Stimulated activated CD4-positive, alpha-beta T cell treated with anti-CD3 and anti-CD28 coated beads, TNF-alpha, amount 100 ng/mL, for 4 hours (primary cell): Measurements from ENCODE around the gene SEMA6D.

ENCODE experiments used
- DNase-seq, 3 experiments: peaks; one replicate each; pipeline ENCODE4 v3.0.0-alpha.2; 2020; ENCODE audit warnings: low read depth in 3 of 3

SEMA6D gene, protein sequence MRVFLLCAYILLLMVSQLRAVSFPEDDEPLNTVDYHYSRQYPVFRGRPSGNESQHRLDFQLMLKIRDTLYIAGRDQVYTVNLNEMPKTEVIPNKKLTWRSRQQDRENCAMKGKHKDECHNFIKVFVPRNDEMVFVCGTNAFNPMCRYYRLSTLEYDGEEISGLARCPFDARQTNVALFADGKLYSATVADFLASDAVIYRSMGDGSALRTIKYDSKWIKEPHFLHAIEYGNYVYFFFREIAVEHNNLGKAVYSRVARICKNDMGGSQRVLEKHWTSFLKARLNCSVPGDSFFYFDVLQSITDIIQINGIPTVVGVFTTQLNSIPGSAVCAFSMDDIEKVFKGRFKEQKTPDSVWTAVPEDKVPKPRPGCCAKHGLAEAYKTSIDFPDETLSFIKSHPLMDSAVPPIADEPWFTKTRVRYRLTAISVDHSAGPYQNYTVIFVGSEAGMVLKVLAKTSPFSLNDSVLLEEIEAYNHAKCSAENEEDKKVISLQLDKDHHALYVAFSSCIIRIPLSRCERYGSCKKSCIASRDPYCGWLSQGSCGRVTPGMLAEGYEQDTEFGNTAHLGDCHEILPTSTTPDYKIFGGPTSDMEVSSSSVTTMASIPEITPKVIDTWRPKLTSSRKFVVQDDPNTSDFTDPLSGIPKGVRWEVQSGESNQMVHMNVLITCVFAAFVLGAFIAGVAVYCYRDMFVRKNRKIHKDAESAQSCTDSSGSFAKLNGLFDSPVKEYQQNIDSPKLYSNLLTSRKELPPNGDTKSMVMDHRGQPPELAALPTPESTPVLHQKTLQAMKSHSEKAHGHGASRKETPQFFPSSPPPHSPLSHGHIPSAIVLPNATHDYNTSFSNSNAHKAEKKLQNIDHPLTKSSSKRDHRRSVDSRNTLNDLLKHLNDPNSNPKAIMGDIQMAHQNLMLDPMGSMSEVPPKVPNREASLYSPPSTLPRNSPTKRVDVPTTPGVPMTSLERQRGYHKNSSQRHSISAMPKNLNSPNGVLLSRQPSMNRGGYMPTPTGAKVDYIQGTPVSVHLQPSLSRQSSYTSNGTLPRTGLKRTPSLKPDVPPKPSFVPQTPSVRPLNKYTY

DNA sequence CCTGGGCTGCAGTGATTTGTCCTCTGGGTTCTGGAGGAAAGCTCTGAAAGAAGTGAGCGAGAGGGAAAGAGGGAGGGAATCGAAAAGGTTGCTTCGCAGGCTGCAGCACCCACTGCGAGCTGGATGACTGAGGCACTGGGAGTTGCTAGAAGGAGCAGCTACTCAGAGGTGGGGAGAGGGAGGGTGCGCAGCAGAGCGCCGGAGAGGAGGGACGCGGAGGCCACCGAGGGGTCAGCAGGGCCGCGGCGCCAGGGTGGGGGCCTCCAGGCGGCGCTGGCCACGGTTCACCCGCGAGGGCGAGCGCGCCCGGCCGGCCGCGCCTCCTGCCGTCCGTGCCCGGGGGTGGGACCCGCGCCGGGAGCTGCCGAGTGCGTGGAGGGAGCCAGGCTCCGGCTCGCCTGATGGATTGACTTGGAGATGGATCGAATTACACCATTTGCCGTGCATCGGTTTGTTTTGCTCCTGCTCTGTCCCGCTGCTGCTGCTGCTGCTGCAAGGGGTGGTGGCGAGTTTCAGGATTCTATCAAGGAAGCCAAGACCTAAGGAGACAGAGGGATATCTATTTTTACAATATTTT, at the start of gene SEMA6D:
Gene SEMA6D, plus strand, starts transcription at position 470 of the 577 bp plus-strand sequence. CDS start 42,294 bp downstream, outside the sequence.
- no peak for DNase-seq

DNA sequence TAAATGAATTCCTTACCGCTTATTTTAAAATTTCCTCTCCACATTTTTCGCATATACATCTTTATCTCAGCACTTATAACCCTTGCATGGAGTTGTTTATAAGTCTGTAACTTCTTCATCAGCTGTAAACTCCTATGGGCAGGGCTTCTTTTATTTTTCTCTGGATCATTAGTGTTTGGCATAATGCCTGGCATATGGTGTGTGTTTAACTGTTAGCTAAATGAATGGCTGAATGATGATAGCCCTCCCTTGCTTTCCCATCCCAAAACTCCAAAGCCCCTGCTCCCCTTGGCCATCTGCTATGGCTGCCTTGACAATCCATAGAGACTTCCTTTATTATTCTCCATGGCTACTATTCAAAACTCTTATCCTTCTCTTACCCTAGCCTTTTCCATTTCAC, 48.1 kb upstream of the SEMA6D start:
- no peak for DNase-seq

DNA sequence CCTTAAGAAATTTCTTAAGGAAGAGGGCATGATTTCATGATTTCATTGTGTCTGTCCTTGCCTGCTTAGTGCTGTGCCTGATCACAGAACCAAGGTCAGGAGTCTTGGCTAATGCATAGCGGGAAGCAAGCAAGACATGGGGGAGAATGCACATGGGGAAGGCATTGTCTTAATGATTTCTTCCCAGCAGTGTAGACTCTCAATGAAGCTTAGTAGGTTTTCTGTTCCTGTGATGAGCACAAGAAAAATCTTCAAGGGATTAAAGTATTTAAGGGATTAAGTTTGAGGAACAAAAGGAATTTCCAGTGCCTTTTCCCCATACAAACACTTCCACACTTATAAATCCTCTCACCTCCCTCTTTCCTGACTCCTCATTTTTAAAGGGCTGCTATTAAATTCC, 46.9 kb upstream of the SEMA6D start:
- DNase-seq = no peak

DNA sequence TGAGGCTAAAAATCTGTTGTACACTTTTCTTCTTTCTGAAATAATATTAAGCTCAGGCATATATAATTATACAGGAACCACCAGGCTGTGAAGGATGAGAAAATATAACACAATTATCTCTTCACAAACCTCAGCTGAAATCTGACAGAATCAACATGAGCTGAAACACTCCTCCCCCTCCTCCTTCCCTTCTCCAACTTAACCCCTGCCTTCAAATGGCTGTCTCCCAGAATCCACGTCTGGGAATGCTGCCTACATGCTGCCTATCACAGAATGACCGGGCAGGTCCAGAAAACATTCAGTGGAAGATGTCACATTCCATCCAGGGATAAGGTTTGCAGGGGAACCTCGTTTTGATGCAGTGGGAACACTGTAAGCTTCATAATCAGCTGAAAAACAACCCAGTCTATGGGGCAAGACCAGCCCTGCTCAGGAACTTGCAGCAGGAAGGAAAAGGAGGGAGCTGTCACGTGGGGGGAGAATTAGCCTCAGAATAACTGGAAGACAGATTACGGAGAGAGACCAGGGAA, 44.0 kb upstream of the SEMA6D start:
- DNase-seq = no peak

DNA sequence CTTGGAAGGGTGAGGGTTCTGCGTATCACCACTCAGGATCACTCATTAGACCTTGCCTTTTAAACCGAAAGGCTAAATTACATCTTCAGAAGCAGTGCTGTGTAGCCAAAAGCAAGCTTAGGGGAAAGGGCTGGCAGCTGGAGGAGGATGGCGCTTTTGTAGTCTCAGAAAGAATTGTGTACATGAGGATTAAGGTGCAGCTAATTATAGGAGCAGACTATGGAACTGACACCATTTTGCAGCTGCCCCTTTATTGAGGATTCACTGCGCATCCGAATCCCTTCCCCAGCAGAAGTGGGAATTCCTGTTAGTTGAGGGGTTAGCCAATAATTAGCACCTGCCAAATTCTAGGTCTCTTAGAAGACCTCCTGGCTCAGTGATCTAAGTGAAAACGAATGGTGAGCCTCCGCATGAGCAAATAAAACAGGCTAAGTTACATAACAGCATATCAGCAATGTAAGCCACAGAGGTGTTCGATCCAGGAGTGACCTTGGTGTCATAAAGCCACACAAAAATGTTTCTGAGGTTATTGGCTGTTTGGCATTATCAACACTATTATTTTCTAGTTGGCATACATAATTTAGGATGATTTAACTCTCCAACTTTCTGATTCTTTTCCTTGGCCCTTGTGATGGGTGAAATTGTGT, 42.6 kb upstream of the SEMA6D start:
- no peak for DNase-seq

DNA sequence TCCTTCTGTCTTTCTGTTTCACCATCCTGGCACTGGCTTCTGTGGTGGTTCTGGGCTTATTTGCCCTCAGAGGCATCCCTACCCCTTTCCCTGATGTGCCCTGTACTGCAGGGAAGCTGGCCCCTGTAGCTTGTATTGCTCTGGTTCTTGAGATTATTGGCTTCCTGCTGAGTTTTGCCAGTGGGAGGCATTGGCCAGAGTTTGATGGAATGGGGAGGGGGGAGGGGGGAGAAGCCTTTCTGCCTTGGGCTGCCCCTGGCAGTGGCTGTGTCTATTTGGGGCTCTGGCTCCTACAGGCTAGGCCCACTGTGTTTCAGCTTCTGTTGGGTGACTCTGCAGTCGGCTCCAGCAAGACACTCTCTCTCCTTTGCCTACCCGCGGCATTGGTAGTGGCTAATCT, 41.6 kb upstream of the SEMA6D start:
- DNase-seq = no peak

DNA sequence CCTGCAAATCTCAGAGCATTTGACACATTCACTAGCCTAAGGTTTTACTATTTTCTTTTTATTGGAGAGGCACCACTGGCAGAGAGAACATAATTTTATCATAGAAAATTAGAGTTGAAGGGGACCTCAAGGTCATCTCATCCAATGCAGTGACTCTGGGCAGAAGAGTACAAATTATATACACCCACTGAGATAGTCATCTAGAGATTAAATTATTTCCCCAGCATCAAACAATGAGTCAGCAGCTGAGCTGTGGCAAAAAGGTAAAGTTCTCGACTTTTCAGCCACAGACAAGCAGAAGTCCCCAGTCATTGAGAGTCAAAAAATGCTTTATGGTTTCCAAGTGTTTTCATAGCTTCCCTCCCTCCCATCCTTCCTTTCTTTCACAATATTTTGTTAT, 39.3 kb upstream of the SEMA6D start:
- no peak for DNase-seq

DNA sequence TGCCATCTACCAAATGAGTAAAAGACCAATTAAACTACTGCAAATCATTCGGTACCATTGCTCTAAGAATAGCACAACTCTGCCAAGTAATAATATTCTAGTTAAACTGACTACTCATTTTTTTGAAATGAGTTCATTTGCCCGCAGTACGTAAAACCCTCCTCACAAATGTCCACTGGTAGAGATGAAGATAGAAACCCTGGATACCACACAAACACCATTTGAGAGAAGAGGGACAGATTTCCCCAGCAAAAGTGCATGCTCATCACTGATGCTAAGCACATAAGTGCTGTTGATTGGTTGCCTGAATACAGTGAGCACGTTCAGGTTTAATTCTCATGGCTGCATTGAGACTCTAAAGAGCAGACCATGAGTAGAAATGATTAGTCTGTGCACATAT, 34.6 kb upstream of the SEMA6D start:
- DNase-seq = no peak

DNA sequence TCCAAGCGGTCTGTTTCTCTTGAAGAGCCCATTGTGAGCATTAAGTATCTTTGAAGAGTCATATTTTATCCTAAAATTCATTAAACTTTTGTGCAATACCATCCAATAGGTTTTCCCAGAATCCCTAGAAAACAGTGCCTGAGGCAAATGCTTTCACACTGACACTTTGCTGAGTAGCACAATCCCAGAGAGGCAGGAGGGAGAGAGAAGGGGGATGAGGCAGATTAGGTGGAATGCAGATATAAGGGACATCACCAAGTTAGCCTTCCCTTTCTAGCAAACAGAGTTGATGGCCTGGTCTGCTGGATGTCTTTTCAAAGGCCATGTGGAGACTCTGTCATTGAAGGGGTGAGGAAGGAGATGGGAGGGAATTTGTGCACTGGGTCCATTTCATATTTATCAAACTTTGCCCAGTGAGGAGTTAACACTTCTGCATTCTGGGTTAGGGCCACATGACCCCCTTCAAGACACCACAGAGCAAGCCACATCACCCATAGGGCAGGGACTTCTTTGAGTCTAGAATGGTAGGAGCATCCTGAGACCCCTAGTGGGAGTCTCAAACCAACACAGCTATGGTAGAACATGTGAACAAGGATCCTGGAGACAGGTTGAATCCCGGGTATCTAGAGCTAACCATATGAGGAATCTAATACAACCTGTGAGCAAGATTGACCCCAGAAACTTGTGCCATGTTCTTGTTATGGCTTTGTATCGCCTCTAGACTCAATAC, 32.0 kb upstream of the SEMA6D start:
- no peak for DNase-seq

DNA sequence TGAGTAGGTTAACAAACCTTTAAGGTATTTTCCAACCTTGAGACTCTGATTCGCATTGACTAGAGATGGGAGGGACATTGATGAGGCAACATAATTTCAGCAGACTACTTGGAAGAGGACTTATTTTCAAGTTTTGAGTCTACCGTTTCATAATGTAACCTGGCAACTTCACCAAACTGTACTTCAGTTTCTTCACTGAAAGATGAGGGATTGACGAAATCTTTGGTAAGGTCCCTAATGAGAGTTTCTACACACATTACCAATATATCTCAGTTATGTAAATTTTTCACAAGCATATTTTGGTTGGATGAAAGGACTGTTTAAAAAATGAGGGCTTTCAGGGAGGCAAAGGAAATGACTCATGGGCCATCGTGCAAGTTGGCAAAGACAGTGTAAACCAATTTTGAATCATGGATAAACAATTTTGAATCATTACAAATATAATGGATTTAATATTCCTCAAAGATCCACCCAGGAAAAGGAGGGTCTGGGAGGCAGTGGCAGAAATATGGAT, 28.7 kb upstream of the SEMA6D start:
- DNase-seq = no peak

DNA sequence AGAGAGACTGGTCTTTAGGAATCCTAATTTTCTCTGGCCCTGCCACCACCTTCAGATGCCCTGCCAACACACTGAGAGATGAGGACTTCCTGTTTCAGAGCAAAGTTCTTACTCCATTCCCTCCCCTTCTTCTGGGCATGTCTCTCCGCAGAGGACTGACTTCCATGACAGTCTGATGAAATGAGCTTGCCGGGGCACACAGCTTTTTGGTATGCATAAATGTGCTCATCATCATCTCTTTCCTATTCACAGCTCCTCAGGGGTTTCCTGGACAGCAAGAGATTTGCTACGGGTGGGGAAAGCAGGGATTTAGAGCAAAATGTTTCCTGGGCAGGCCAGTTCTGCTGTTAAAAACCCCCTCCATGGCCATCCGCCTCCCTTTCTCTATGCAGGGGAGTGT, 27.6 kb upstream of the SEMA6D start:
- DNase-seq = no peak

DNA sequence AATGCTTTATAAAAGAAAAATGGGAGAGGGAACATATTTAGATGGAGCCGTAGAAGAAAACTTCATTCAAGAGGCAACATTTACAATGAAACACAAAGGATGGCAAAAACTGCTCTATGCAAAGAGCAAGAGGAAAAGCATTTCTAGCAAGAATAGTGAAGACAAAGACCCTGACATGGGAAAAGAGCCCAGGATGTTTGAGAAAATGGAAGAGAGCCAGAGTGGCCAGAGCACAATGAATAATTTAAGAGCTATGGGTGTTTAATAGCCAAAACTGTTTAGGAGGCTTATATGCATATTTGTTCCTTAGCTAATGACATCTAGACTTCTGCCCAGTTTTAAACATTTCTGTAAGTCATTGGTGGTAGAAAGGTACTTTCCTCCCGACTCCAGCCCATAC, 25.4 kb upstream of the SEMA6D start:
- no peak for DNase-seq

DNA sequence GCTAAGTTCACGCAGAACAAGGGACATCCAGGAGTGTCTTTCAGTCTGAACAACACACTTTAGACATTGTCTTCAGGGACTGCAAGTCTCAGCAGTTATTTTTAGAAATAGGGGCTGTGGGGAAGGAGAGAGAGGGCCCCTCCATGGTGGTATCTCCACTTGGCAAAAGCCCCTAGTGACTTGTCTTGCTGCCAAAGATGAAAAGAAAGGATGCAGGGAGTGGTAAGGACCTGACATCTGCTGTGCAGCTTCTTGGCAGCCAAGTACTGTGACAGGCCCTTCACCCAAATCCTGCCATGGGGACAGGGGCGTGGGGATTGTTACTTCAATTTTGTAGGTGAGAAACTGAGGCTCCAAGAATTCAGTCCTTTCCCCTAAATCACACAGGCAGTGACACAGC, 21.0 kb upstream of the SEMA6D start:
- DNase-seq = no peak

DNA sequence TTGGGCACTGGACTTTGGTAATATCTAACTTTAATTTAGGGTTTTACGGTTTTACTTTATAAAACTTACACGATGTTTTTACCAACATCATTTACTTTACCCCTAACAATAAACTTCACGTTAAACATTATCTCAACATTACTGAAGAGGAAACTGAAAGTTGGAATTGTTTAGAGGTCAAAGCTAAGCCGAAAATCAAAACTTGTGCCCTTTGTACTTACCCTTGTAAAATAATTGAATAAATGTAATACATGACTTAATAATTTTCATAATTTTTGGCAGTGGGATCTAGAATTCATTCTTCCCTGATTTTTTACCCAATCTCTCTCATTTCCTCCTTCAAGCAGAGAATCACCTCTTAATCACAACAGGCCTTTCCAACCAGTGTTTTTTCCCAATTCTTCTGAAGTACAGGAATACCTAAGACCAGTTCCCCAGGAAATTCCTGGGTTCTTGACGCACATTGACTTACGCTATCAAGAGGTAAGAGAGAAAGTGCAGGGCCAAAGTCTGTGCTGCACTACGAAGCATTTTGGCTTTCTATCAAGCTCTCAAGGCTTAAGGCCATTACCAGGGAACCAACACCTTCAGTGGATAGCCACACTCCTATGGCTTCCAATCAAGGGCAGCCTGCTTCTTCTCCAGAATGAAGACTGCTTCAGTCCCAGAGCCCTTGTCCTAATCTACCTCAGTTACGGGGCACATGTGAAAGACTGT, 11.9 kb upstream of the SEMA6D start:
- DNase-seq = no peak

DNA sequence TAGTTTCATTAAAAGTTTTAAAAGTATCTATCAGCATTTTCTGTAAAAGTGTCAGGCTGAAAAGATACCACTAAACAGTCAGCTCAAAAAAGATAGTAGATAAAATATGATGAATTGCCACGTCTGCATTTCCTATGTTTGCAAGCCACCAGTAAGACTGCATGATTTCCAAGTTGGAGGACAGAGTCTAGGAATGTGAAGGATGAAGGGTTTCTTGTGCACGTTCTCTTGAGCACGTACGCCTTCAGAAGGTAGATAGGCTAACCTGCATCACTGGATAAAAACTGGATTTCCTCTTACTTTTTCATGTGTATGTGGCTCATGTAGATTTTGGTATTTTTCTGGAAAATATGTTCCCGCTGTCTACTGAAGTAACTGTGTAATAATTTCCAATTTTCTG, 9.9 kb upstream of the SEMA6D start:
- DNase-seq = no peak

DNA sequence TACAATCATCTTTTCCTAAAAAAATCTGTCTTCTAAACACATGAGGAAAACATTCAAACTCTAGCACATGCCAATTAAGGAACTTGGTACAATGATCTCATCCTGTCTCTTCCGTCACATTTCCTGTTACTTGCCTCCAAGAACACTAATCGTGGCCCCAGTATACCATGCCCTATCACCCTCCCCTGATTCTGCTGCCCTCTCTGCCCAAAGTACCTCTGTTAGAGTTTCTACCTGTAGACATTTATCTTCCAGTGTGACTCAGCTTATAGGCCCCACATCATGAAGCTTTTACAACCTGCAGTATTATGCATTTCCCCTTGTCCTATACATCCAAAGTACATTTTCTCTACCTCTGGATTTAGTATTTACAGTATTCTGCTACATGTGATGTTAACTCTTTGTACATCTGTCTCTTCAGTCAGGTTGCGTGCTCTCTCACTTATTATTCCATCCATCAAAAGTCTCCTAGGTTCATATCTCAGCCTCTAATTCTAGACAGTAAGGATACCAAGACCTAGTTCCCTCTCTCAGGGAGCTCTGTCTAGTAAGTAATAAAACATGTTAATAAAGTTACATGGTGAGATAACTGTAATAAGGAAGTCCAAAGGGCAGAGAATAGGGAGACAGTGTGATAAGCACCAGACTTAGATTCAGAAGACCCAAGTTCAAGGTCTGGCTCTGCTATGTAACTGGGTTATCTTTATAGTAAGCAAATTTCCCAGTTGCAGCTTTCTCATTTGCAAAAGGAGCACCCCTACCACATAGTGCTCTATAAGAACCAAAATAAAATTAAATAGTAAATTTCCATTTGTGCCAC, 8.9 kb upstream of the SEMA6D start:
- no peak for DNase-seq

DNA sequence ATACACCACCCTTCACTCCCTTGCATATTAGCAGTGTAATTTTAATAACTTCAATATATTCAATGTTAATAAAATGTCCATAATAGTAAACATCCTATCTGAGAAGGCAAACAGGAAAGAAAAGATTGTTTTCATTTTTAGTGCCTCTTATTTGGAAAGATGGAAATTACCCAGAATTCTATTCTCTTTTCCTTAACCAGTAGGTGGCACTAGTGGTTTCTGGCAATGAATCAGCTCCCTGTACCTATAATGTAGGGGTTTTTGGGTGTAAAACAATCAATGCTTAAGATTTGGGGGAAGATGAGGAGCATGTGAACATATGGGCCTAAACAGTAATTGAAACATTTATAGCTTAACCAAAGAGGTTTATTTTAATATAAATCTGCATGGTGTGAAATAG, 5.7 kb upstream of the SEMA6D start:
- no peak for DNase-seq

DNA sequence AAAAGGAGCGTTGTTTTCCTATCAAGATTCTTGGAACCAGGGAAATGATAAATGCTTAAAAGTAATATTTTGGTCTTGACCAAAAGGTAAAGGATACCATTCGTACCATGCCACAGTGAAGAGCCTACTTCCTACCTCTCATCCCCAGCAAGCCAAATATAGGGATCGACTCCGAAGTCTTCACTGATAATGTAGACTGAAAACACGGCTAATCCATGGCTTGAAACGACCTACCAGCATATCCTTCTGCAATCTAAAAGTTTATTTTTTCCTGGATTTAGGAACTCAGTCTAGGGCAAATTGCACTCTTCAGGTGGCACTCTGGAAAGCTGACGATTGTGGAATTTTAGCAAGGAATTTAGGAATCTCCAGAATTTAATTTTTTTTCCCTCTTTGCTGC, 1.9 kb upstream of the SEMA6D start:
- DNase-seq = no peak

DNA sequence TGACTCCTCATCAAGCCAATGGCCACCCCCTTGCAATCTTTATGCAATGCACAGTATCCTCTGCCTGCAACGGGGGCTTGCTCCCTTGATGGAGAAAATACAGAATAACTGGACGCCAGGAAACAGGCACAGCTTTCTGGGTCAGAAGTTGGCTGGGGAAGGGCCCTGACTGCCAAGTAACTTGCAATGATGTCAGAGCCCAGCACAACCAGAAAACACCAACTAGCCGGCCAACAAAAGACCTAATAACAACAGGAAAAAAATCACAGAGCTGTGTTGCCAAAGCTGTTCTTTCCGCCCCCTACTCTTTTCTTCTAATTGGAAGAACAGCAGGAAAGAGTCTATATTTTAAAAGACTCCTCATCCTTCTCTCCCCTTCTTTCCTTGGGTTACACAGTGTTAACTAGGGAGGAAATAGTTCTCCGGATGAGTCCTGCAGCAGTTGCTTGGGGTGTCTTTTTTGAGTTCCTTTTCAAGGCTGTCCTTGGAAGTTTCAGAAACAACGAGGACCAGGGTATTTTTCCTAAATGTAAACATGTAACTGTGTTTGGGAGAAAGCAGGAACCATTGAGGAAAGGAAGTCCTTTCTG, 1.4 kb upstream of the SEMA6D start:
- DNase-seq = no peak
